Stimulated activated memory B cell treated with anti-CD40 and anti-IgM and Interleukin-4, amounts not matched to agents 10 μg/mL and 1 μg/mL and 100 μg/mL, for 72 hours (primary cell): ENCODE results near the gene BMP5.

Source experiments
- ATAC-seq: fragments of 150-1000 bp; cut with Tn5 transposase; 2 replicates; pipeline ENCODE4 v1.10.0; 2021
- H3K27ac Mint-ChIP-seq: one replicate; pipeline ENCODE4 v1.8.0; 2022; ENCODE audit warnings: mild to moderate bottlenecking, mixed read lengths
- H3K27me3 Mint-ChIP-seq: one replicate; pipeline ENCODE4 v1.8.0; 2022; ENCODE audit warnings: mixed read lengths
- H3K36me3 Mint-ChIP-seq: one replicate; pipeline ENCODE4 v1.8.0; 2022; ENCODE audit warnings: mixed read lengths
- H3K4me1 Mint-ChIP-seq: one replicate; pipeline ENCODE4 v1.8.0; 2022; ENCODE audit warnings: mixed read lengths
- H3K4me3 Mint-ChIP-seq: one replicate; pipeline ENCODE4 v1.8.0; 2022; ENCODE audit warnings: mild to moderate bottlenecking, moderate library complexity, mixed read lengths
- H3K9me3 Mint-ChIP-seq: one replicate; pipeline ENCODE4 v1.8.0; 2022; ENCODE audit warnings: mixed read lengths

The BMP5 gene

GRCh38 chr6:55839080-55839479 is 36.3 kb downstream of the BMP5 start:
- H3K36me3 Mint-ChIP-seq: no peaks in the 10 kb centered on the region
- no peak overlapping the region for H3K27ac Mint-ChIP-seq
- no peaks in the 10 kb centered on the region for H3K27me3 Mint-ChIP-seq
- H3K4me1 Mint-ChIP-seq: no peaks in the 10 kb centered on the region
- ATAC-seq: no peak
- H3K4me3 Mint-ChIP-seq: no peak overlapping the region
- peaks cover 5% of the 10 kb centered on the region for H3K9me3 Mint-ChIP-seq

GRCh38 chr6:55836945-55837344 is 38.4 kb downstream of the BMP5 start:
- peaks cover 5% of the 10 kb centered on the region for H3K9me3 Mint-ChIP-seq
- no peak overlapping the region for H3K27ac Mint-ChIP-seq
- H3K4me1 Mint-ChIP-seq: no peaks in the 10 kb centered on the region
- H3K27me3 Mint-ChIP-seq: no peaks in the 10 kb centered on the region
- no peak overlapping the region for H3K4me3 Mint-ChIP-seq
- no peak for ATAC-seq
- no peaks in the 10 kb centered on the region for H3K36me3 Mint-ChIP-seq

- Mint-ChIP-seq H3K36me3 (no peaks in the 10 kb centered on the region), H3K4me3 (no peak overlapping the region), H3K27me3 (no peaks in the 10 kb centered on the region), H3K9me3 (peaks cover 5% of the 10 kb centered on the region), H3K27ac (no peak overlapping the region), H3K4me1 (no peaks in the 10 kb centered on the region)
- no peak for ATAC-seq
These were observed 38.9 kb downstream of the BMP5 start for GRCh38 chr6:55836481-55836880.

- H3K36me3 Mint-ChIP-seq: no peaks in the 10 kb centered on the region
- no peak overlapping the region for H3K27ac Mint-ChIP-seq
- H3K4me1 Mint-ChIP-seq: no peaks in the 10 kb centered on the region
- no peak for ATAC-seq
- H3K4me3 Mint-ChIP-seq: no peak overlapping the region
- H3K9me3 Mint-ChIP-seq: peaks cover 5% of the 10 kb centered on the region
- no peaks in the 10 kb centered on the region for H3K27me3 Mint-ChIP-seq
These were observed 40.2 kb downstream of the BMP5 start for GRCh38 chr6:55835220-55835619.

- Mint-ChIP-seq H3K4me1 (no peaks in the 10 kb centered on the region), H3K27ac (no peak overlapping the region), H3K4me3 (no peak overlapping the region), H3K36me3 (no peaks in the 10 kb centered on the region), H3K27me3 (no peaks in the 10 kb centered on the region), H3K9me3 (peaks cover 5% of the 10 kb centered on the region)
- no peak for ATAC-seq
These were observed 42.1 kb downstream of the BMP5 start for GRCh38 chr6:55833284-55833683.

- Mint-ChIP-seq H3K4me3 (no peak overlapping the region), H3K27me3 (no peaks in the 10 kb centered on the region), H3K4me1 (no peaks in the 10 kb centered on the region), H3K36me3 (no peaks in the 10 kb centered on the region), H3K9me3 (no peaks in the 10 kb centered on the region), H3K27ac (no peak overlapping the region)
- no peak for ATAC-seq
These were observed 47.4 kb downstream of the BMP5 start for GRCh38 chr6:55827818-55828522.

- no peak overlapping the region for H3K27ac Mint-ChIP-seq
- no peaks in the 10 kb centered on the region for H3K4me1 Mint-ChIP-seq
- no peak overlapping the region for H3K4me3 Mint-ChIP-seq
- no peaks in the 10 kb centered on the region for H3K27me3 Mint-ChIP-seq
- no peaks in the 10 kb centered on the region for H3K36me3 Mint-ChIP-seq
- no peak for ATAC-seq
- H3K9me3 Mint-ChIP-seq: no peaks in the 10 kb centered on the region
These were observed 48.4 kb downstream of the BMP5 start for GRCh38 chr6:55826941-55827340.

GRCh38 chr6:55825402-55826051 is 49.9 kb downstream of the BMP5 start:
- Mint-ChIP-seq H3K27ac (no peak overlapping the region), H3K36me3 (no peaks in the 10 kb centered on the region), H3K4me3 (no peak overlapping the region), H3K9me3 (no peaks in the 10 kb centered on the region), H3K27me3 (no peaks in the 10 kb centered on the region), H3K4me1 (no peaks in the 10 kb centered on the region)
- ATAC-seq: no peak

- ATAC-seq: no peak
- Mint-ChIP-seq H3K36me3 (no peaks in the 10 kb centered on the region), H3K9me3 (no peaks in the 10 kb centered on the region), H3K27me3 (no peaks in the 10 kb centered on the region), H3K4me1 (no peaks in the 10 kb centered on the region), H3K4me3 (no peak overlapping the region), H3K27ac (no peak overlapping the region)
These were observed 52.6 kb downstream of the BMP5 start for GRCh38 chr6:55822815-55823214.

GRCh38 chr6:55822005-55822404 is 53.4 kb downstream of the BMP5 start:
- Mint-ChIP-seq H3K36me3 (no peaks in the 10 kb centered on the region), H3K4me1 (no peaks in the 10 kb centered on the region), H3K9me3 (no peaks in the 10 kb centered on the region), H3K4me3 (no peak overlapping the region), H3K27ac (no peak overlapping the region), H3K27me3 (no peaks in the 10 kb centered on the region)
- ATAC-seq: no peak

GRCh38 chr6:55820696-55821095 is 54.7 kb downstream of the BMP5 start:
- Mint-ChIP-seq H3K36me3 (no peaks in the 10 kb centered on the region), H3K4me3 (no peak overlapping the region), H3K27ac (no peak overlapping the region), H3K9me3 (no peaks in the 10 kb centered on the region), H3K27me3 (no peaks in the 10 kb centered on the region), H3K4me1 (no peaks in the 10 kb centered on the region)
- ATAC-seq: no peak

GRCh38 chr6:55819811-55820210 is 55.6 kb downstream of the BMP5 start:
- no peaks in the 10 kb centered on the region for H3K4me1 Mint-ChIP-seq
- ATAC-seq: no peak
- no peaks in the 10 kb centered on the region for H3K9me3 Mint-ChIP-seq
- H3K4me3 Mint-ChIP-seq: no peak overlapping the region
- H3K27ac Mint-ChIP-seq: no peak overlapping the region
- H3K27me3 Mint-ChIP-seq: no peaks in the 10 kb centered on the region
- no peaks in the 10 kb centered on the region for H3K36me3 Mint-ChIP-seq

GRCh38 chr6:55818482-55818881 is 56.9 kb downstream of the BMP5 start:
- Mint-ChIP-seq H3K4me3 (no peak overlapping the region), H3K9me3 (no peaks in the 10 kb centered on the region), H3K36me3 (no peaks in the 10 kb centered on the region), H3K27me3 (no peaks in the 10 kb centered on the region), H3K27ac (no peak overlapping the region), H3K4me1 (no peaks in the 10 kb centered on the region)
- ATAC-seq: no peak

GRCh38 chr6:55812509-55812908 is 62.9 kb downstream of the BMP5 start:
- Mint-ChIP-seq H3K27me3 (no peaks in the 10 kb centered on the region), H3K4me3 (no peak overlapping the region), H3K4me1 (no peaks in the 10 kb centered on the region), H3K36me3 (no peaks in the 10 kb centered on the region), H3K27ac (no peak overlapping the region), H3K9me3 (peaks cover 3% of the 10 kb centered on the region)
- no peak for ATAC-seq

- Mint-ChIP-seq H3K27ac (no peak overlapping the region), H3K9me3 (peaks cover 3% of the 10 kb centered on the region), H3K4me3 (no peak overlapping the region), H3K27me3 (no peaks in the 10 kb centered on the region), H3K4me1 (no peaks in the 10 kb centered on the region), H3K36me3 (no peaks in the 10 kb centered on the region)
- no peak for ATAC-seq
These were observed 64.3 kb downstream of the BMP5 start for GRCh38 chr6:55811074-55811473.

- H3K4me3 Mint-ChIP-seq: no peak overlapping the region
- peaks cover 18% of the 10 kb centered on the region for H3K9me3 Mint-ChIP-seq
- no peaks in the 10 kb centered on the region for H3K27me3 Mint-ChIP-seq
- no peak for ATAC-seq
- no peaks in the 10 kb centered on the region for H3K36me3 Mint-ChIP-seq
- no peaks in the 10 kb centered on the region for H3K4me1 Mint-ChIP-seq
- no peak overlapping the region for H3K27ac Mint-ChIP-seq
These were observed 73.1 kb downstream of the BMP5 start for GRCh38 chr6:55802259-55802658.
